Natural killer cell treated with Interleukin-12 subunit alpha and Interleukin-12 subunit beta and Interleukin-15 and Interleukin-18, amount 100 ng/mL, for 72 hours (primary cell): ENCODE results near the gene KCNMA1. TPM values are rescaled to one million over a fixed set of nuclear protein-coding genes. Genes with fewer than 3 reads are reported as not detected.

Source experiments
- ATAC-seq, 2 donors: fragments of 150-1000 bp; cut with Tn5 transposase in 1 of 2; sonication (Bioruptor Pico), chemical (Tn5 transposase) in 1 of 2; 2 replicates each; pipeline ENCODE4 v1.10.0; 2021
- DNase-seq: peaks from one replicate; pipeline ENCODE4 v3.0.0; 2022; ENCODE audit warnings: low spot score
- H3K27ac Mint-ChIP-seq, 2 donors: 1 replicate in 1 of 2; 2 replicates in 1 of 2; pipeline ENCODE4 v1.8.0; 2022; ENCODE audit warnings: mixed read lengths in 2 of 2, mild to moderate bottlenecking in 1 of 2, moderate library complexity in 1 of 2
- H3K27me3 Mint-ChIP-seq, 2 donors: 1 replicate in 1 of 2; 2 replicates in 1 of 2; pipeline ENCODE4 v1.8.0; 2022; ENCODE audit warnings: mixed read lengths in 2 of 2
- H3K36me3 Mint-ChIP-seq: one replicate; pipeline ENCODE4 v1.8.0; 2022; ENCODE audit warnings: mixed read lengths
- H3K4me1 Mint-ChIP-seq, 2 donors: 1 replicate in 1 of 2; 2 replicates in 1 of 2; pipeline ENCODE4 v1.8.0; 2022; ENCODE audit warnings: low read depth in 2 of 2, mixed read lengths in 2 of 2, mild to moderate bottlenecking in 1 of 2
- H3K4me3 Mint-ChIP-seq: one replicate; pipeline ENCODE4 v1.8.0; 2022; ENCODE audit warnings: mixed read lengths
- H3K9me3 Mint-ChIP-seq: 2 replicates; pipeline ENCODE4 v1.8.0; 2022; ENCODE audit warnings: mixed read lengths
- total RNA-seq, 2 donors: library from RNA; stranded (reverse); gene quantifications; one replicate each; pipeline ENCODE4 v1.2.3, GENCODE V29; 2022

The KCNMA1 gene
- total RNA-seq, 2 donors from 2014 or later: 2.8 TPM; not detected in 1

DNA sequence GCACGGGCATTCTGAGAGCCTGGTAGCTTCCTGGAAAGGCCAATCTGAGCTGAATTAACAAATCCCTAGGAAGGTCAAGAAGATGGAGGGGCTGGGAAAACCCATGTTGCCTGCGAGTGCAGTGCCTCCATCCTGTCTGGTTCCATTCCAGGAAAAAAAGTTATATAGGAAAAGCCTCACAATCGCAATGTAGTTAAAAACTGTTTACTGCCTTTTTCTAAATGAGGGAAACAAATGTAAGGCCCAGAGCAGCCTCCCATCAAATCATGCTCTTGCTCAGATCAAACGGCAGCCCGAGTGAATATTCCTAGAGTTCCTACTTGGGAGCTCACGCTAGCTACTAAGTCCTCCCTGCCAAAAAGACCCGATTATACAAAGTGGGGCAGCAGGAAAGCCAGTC, 179.9 kb downstream of the KCNMA1 start:
- DNase-seq (no peak), ATAC-seq (no peak)
- Mint-ChIP-seq H3K27me3 (peaks cover 18 to 30% of the 10 kb centered on the region in 2 donors), H3K4me3 (no peak overlapping the region), H3K9me3 (no peaks in the 10 kb centered on the region), H3K4me1 (no peaks in the 10 kb centered on the region), H3K36me3 (no peaks in the 10 kb centered on the region), H3K27ac (no peak overlapping the region)

DNA sequence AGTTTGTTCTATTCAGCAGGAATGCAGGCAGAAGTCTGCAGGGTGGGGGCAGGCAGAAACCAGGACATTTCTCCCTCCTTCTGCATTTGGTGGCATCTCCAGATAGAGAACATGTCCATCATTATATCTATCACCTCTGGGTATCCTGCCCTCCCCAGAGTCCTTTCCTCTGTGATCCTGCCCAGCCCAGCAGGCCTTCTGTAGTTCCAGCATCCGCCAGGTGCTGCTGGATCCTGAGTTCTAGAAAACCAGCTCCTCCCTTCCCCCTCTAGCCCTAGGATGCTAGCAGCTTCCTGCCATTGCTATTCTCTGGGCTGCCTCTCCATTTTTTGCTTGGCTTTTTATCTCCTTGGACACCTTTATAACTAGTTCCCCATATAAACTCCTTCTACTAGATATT, 180.3 kb downstream of the KCNMA1 start:
- Mint-ChIP-seq H3K27me3 (peaks cover 18 to 30% of the 10 kb centered on the region in 2 donors), H3K27ac (no peak overlapping the region), H3K36me3 (no peaks in the 10 kb centered on the region), H3K4me1 (no peaks in the 10 kb centered on the region), H3K9me3 (no peaks in the 10 kb centered on the region), H3K4me3 (no peak overlapping the region)
- ATAC-seq (no peak), DNase-seq (no peak)

DNA sequence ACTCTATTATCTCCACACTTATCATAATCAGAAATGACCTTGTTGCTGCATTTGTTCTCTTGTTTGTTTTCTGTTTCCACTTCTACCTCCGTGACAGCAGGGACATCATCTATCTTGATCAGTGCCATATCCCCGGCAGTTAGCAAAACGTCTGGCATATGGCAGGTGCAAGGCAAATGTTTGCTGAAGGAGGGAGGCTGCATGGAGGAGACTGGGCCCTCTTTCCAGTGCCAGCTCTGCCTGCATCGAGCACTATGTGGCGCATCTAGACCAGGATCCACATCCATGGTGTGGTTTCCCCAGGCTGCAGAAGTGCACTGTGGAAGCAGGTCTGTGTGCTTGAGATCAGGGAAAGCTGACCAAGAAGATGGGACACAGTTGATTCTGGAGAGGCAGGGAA, 181.2 kb downstream of the KCNMA1 start:
- no peak for ATAC-seq
- DNase-seq: no peak
- H3K27ac Mint-ChIP-seq: no peak overlapping the region
- peaks cover 18 to 30% of the 10 kb centered on the region in 2 donors for H3K27me3 Mint-ChIP-seq
- no peaks in the 10 kb centered on the region for H3K4me1 Mint-ChIP-seq
- H3K4me3 Mint-ChIP-seq: no peak overlapping the region
- H3K36me3 Mint-ChIP-seq: no peaks in the 10 kb centered on the region
- H3K9me3 Mint-ChIP-seq: no peaks in the 10 kb centered on the region

DNA sequence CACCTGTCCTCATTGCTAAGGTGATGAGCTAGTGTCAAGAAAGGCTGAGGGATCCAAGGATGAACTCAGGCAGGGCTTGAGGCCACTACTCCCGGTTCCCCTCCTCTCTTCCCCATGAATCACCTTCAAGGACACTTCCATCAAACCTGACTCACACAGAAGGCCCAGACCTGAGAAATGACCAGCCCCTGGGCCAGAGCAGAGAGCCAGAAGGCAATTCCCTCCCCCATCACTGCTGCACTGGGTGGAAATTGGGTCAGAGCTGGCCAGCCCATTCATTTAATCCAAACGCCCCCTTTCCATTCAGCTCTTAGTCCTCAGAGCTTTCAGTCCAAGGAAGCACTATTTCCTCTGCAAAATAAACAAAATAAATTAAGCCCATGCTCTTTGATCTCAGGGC, 182.0 kb downstream of the KCNMA1 start:
- Mint-ChIP-seq H3K27ac (no peak overlapping the region), H3K36me3 (no peaks in the 10 kb centered on the region), H3K4me3 (no peak overlapping the region), H3K27me3 (peaks cover 18 to 30% of the 10 kb centered on the region in 2 donors), H3K4me1 (no peaks in the 10 kb centered on the region), H3K9me3 (no peaks in the 10 kb centered on the region)
- DNase-seq: no peak
- ATAC-seq: no peak

DNA sequence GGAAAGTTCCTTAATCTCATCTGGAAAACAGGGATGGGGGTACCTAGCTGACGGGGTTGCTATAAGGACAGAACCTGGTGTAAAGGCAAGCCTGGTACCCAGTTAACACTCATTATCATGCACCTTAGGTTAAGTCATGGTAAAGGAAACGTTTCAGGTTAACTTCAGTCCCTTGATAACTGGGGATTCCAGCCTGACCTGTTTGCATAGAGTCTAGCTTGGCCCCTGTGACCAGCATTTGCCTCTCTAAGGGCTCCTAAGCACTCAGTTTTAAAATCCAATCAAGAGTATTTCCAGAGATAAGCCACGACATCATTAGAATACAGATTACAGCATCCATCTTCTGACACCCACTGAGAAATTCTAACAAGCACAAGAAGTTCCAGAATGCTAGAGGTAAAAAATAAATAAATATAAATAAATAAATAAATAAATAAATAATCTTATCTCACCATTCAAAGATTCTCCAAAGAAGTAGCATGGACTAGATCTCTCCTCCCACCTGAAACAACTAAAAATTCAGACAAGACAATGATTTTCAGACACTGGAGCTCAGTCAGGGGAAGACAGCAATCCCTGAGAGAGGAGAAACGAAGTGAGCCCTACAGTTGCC, 184.6 kb downstream of the KCNMA1 start:
- Mint-ChIP-seq H3K4me3 (no peak overlapping the region), H3K36me3 (no peaks in the 10 kb centered on the region), H3K27ac (no peak overlapping the region), H3K27me3 (peaks cover 10 to 11% of the 10 kb centered on the region in 2 donors), H3K4me1 (no peaks in the 10 kb centered on the region), H3K9me3 (no peaks in the 10 kb centered on the region)
- DNase-seq (no peak), ATAC-seq (no peak)

- Mint-ChIP-seq H3K9me3 (no peaks in the 10 kb centered on the region), H3K27me3 (peaks cover 6 to 10% of the 10 kb centered on the region in 2 donors), H3K36me3 (no peaks in the 10 kb centered on the region), H3K4me1 (no peaks in the 10 kb centered on the region), H3K27ac (no peak overlapping the region), H3K4me3 (no peak overlapping the region)
- ATAC-seq (no peak), DNase-seq (no peak)
These were observed 185.7 kb downstream of the KCNMA1 start for GRCh38 chr10:77451886-77452285.

- Mint-ChIP-seq H3K4me1 (no peaks in the 10 kb centered on the region), H3K36me3 (no peaks in the 10 kb centered on the region), H3K4me3 (no peak overlapping the region), H3K9me3 (no peaks in the 10 kb centered on the region), H3K27ac (no peak overlapping the region), H3K27me3 (peaks cover 2 to 3% of the 10 kb centered on the region in 2 donors)
- ATAC-seq: no peak
- no peak for DNase-seq
These were observed 189.4 kb downstream of the KCNMA1 start for GRCh38 chr10:77448226-77448625.

DNA sequence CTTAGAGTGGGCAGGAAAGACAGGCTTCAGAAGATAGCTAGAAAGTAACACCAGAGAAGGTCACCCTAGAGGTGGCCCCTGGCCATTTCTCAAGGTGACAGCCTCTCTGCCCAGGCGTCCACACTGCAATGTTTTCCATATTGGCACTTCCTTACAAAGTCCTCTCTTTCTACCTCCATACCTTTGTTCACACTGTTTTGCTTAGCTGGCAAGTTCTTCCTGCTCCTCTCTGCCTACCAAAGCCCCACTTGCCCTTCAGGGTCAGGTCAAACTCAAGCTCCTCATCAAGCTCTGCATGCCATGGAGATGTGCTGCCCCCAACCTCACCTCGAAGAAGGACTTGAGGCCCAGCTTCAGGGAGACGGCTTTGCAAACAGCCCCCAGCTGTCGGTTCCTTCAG, 190.9 kb downstream of the KCNMA1 start:
- H3K36me3 Mint-ChIP-seq: no peaks in the 10 kb centered on the region
- peaks cover 9 to 10% of the 10 kb centered on the region in 2 donors for H3K27me3 Mint-ChIP-seq
- H3K9me3 Mint-ChIP-seq: no peaks in the 10 kb centered on the region
- no peak overlapping the region for H3K4me3 Mint-ChIP-seq
- H3K4me1 Mint-ChIP-seq: no peaks in the 10 kb centered on the region
- no peak overlapping the region for H3K27ac Mint-ChIP-seq
- ATAC-seq (no peak), DNase-seq (no peak)

DNA sequence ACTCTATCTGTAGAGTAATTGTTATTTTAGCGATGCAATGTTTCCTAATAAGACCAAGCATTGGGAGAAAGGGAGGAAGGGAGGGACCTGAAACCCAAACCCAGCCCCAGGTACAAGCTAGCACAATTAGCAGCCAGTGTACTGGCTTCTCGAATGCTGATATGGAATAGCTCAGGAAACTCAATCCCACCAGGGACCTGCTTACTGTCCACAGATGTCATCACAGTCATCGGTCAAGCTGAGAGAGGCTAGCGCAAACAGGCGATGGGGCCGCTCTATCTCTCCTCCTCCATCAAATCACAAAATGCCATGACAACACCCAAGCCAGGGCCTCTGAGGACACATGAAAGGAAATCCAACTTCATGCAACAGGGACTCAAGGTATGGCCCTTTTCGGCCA, 192.1 kb downstream of the KCNMA1 start:
- Mint-ChIP-seq H3K9me3 (no peaks in the 10 kb centered on the region), H3K27me3 (peaks cover 9 to 10% of the 10 kb centered on the region in 2 donors), H3K4me3 (no peak overlapping the region), H3K36me3 (no peaks in the 10 kb centered on the region), H3K27ac (no peak overlapping the region), H3K4me1 (no peaks in the 10 kb centered on the region)
- ATAC-seq (no peak), DNase-seq (no peak)

GRCh38 chr10:77444041-77444440, 193.6 kb downstream of the KCNMA1 start:
- H3K4me3 Mint-ChIP-seq: no peak overlapping the region
- no peaks in the 10 kb centered on the region for H3K9me3 Mint-ChIP-seq
- no peaks in the 10 kb centered on the region for H3K4me1 Mint-ChIP-seq
- ATAC-seq (no peak), DNase-seq (no peak)
- no peak overlapping the region for H3K27ac Mint-ChIP-seq
- no peaks in the 10 kb centered on the region for H3K36me3 Mint-ChIP-seq
- peaks cover 9 to 11% of the 10 kb centered on the region in 2 donors for H3K27me3 Mint-ChIP-seq

- Mint-ChIP-seq H3K9me3 (no peaks in the 10 kb centered on the region), H3K4me3 (no peak overlapping the region), H3K36me3 (no peaks in the 10 kb centered on the region), H3K4me1 (no peaks in the 10 kb centered on the region), H3K27ac (no peak overlapping the region), H3K27me3 (peaks cover 9 to 16% of the 10 kb centered on the region in 2 donors)
- DNase-seq (no peak), ATAC-seq (no peak)
These were observed 194.9 kb downstream of the KCNMA1 start for GRCh38 chr10:77442699-77443189.

DNA sequence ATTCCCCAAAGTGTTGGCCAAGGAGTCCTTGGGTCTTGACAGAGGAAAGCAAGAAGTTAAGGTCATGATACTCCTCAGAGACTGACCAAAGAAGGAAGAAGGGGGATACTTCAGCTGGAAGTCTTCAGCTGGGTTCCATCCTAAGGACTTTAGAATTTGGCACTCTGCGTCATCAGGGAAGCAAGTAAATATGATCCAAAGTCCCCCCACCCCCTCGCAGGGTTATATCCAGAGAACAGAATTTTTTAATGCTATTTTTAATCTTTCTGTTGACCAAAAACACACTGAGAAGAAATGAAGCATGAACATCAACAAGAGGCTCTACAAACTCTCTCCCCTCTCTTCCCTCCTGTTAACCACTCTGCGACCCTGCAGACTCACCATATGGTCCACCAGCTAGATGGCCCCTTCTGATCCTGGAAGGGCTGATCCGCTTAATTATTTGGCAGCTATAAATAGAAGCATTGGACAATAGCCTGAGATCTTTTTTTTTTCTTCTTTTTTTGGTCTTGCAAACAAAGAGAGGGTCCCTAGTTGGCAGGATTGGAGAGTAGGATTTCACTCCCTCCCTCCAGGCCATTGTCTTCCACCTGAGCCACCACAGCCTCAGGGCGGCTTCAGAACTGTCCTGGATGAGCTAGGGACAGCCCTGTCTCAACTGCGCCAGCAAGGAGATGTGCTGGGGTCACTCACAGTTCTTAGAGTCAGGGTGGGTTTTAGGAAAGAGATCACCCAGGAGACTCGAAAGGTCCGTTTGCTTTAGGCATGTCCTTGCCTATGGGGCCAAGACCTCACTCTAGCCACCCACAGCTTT, 196.0 kb downstream of the KCNMA1 start:
- DNase-seq (no peak), ATAC-seq (no peak)
- Mint-ChIP-seq H3K27ac (no peak overlapping the region), H3K36me3 (no peaks in the 10 kb centered on the region), H3K4me1 (no peaks in the 10 kb centered on the region), H3K4me3 (no peak overlapping the region), H3K27me3 (peaks cover 6 to 16% of the 10 kb centered on the region in 2 donors), H3K9me3 (no peaks in the 10 kb centered on the region)

DNA sequence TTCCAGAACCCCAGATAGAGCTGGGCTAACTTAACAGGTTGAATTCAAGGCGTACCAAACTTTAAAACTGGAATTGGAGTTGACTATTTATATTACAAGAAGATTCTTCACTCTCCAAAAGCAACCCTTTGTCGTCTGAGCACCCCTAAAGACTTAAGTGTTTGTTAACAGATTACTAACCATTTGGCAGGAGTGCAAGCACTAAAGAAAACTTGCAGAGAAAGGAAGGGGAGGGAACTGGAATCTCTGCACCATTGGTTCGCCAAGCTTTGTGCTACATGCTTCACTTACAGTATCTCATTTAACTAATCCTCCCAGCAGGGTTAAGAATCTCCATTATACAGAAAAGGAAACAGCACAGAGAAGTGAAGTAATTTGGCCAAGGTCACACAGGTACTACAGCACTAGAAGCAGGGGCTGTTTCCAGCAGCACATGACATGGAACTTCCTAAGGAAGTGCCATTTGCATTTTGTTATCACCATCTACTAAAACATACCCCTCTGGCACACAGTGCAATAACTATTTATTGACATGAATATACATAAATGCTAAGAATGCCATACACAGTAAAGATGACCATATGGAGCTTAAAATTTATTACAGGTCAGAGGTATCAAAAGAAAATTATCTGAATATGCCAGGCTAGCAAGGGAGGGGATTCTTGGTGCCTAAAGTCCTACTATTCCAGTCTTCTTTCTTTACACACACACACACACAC, 201.2 kb downstream of the KCNMA1 start:
- Mint-ChIP-seq H3K27ac (no peak overlapping the region), H3K4me1 (no peaks in the 10 kb centered on the region), H3K4me3 (no peak overlapping the region), H3K9me3 (no peaks in the 10 kb centered on the region), H3K36me3 (no peaks in the 10 kb centered on the region), H3K27me3 (peaks cover 0 to 12% of the 10 kb centered on the region in 2 donors)
- DNase-seq (no peak), ATAC-seq (no peak)

DNA sequence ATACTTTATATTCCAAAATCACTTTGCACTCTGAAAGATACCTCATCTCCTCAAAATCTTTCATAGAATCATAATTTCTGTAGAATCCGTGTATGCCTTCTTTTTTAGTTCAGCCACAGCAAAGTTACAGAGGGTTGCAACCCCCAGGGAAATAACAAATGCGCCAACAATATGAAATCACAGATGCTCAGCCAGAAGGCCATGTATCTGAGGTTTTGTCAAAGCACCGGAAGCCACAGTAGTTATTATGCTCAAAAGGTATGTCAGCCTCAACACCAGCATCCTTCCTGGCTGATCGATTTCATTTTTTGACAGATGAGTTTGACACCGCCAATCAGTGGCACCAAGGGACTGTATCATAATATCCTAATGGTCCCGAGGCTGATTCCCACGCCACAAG, 204.1 kb downstream of the KCNMA1 start:
- ATAC-seq: no peak
- Mint-ChIP-seq H3K4me3 (no peak overlapping the region), H3K9me3 (no peaks in the 10 kb centered on the region), H3K36me3 (no peaks in the 10 kb centered on the region), H3K27me3 (peaks cover 1 to 9% of the 10 kb centered on the region in 2 donors), H3K4me1 (no peaks in the 10 kb centered on the region), H3K27ac (no peak overlapping the region)
- no peak for DNase-seq
